Prostate gland (tissue), 2 donors: ENCODE results near the gene PRPF18.

ENCODE experiments used
- POLR2A ChIP-seq: fragments of 450-650 bp; IDR thresholded peaks from one replicate; pipeline ENCODE4 v1.6.1; 2016; ENCODE audit warnings: antibody characterized with exemption, mild to moderate bottlenecking
- TF ChIP-seq, protein P1 (sequence below), 4 experiments: fragments of 200-600 bp in 2 of 4; fragments of 450-650 bp in 2 of 4; sonication (generic) in 2 of 4; IDR thresholded peaks; 1 replicate in 3 of 4; 2 replicates in 1 of 4; pipeline ENCODE4 v1.5.1; 2016 to 2019; ENCODE audit warnings: antibody characterized with exemption in 4 of 4, mild to moderate bottlenecking in 2 of 4, moderate library complexity in 2 of 4

DNA sequence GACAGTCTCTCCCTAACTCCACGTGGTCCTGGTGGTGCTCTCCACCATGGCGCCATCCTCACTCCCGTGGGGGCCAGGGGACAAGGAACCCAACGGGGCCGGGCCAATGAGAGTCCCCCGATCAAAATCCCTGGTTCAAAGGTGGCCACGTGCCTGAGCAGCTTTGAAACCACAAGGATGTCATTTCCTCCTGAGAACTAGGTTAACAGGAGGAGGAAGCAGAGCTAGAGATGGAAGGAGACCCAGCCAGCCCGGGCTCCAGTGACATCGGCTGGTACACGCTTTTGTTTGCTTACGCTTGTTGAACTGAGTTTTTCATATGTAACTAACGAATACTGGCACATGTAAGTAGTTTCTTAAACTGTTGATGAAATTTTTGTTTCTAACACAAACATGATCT lies 61.7 kb downstream of the PRPF18 start:
- TF ChIP-seq POLR2A = no peak
- TF ChIP-seq, protein P1, sequence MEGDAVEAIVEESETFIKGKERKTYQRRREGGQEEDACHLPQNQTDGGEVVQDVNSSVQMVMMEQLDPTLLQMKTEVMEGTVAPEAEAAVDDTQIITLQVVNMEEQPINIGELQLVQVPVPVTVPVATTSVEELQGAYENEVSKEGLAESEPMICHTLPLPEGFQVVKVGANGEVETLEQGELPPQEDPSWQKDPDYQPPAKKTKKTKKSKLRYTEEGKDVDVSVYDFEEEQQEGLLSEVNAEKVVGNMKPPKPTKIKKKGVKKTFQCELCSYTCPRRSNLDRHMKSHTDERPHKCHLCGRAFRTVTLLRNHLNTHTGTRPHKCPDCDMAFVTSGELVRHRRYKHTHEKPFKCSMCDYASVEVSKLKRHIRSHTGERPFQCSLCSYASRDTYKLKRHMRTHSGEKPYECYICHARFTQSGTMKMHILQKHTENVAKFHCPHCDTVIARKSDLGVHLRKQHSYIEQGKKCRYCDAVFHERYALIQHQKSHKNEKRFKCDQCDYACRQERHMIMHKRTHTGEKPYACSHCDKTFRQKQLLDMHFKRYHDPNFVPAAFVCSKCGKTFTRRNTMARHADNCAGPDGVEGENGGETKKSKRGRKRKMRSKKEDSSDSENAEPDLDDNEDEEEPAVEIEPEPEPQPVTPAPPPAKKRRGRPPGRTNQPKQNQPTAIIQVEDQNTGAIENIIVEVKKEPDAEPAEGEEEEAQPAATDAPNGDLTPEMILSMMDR (IDR thresholded peaks at IDR 0.05) = no peak
